Muscle of back (tissue), 13 donors: ENCODE data around the gene SLC27A2. TPM values are rescaled to one million over a fixed set of nuclear protein-coding genes. Genes with fewer than 3 reads are reported as not detected.
"Not testable (repeated sequence)": the region's sequence is repeated elsewhere in the genome, so short reads cannot be mapped to it uniquely, and the experiment has no call there.

Source experiments
- DNase-seq, 3 donors: peaks; one replicate each; pipeline versions ENCODE4 v3.0.0 to v3.0.0-alpha.2; 2013
- long read RNA-seq, 9 donors: transcript quantifications; one replicate each; lab custom pipeline, GENCODE V29; 2026
- polyA plus RNA-seq, 10 donors: library from polyadenylated mRNA; unstranded; fragments of 120-200 nt; gene quantifications; one replicate each; pipeline ENCODE4 v1.2.1, GENCODE V29; 2013; ENCODE audit not compliant: insufficient read length in 10 of 10

SLC27A2 gene
- under 1 TPM in 7 of 10 donors, not detected in 3; 0.07 to 0.29 (median 0.16) TPM for polyA plus RNA-seq
- long read RNA-seq, donor 1 = 0 reads
- long read RNA-seq, donor 2 = 0 reads
- long read RNA-seq, donor 3 = 0 reads
- long read RNA-seq, donor 4 = 0 reads
- long read RNA-seq, donor 5 = 0 reads
- long read RNA-seq, donor 6 = 0 reads
- long read RNA-seq, donor 7 = 0 reads
- long read RNA-seq, donor 8 = 0 reads
- long read RNA-seq, donor 9 = 0 reads

- peak in 1 of 3 donors; percentile 46 for DNase-seq
Measured at GRCh38 chr15:50181969-50182218, at the start of gene SLC27A2. Gene SLC27A2 (plus strand): TSS chr15:50182196. CDS start chr15:50182428, 232 bp downstream.

GRCh38 chr15:50132251-50132984, 49.6 kb upstream of the SLC27A2 start:
- not testable (repeated sequence) for DNase-seq

GRCh38 chr15:50134524-50135024, 47.4 kb upstream of the SLC27A2 start:
- no peak for DNase-seq

- no peak for DNase-seq
Measured at GRCh38 chr15:50135031-50135551, 46.9 kb upstream of the SLC27A2 start.

GRCh38 chr15:50137330-50137761, 44.6 kb upstream of the SLC27A2 start:
- DNase-seq = peak in 1 of 3 donors; percentile 89

- no peak for DNase-seq
Measured at GRCh38 chr15:50137893-50138292, 44.1 kb upstream of the SLC27A2 start.

- no peak for DNase-seq
Measured at GRCh38 chr15:50138391-50138790, 43.6 kb upstream of the SLC27A2 start.

GRCh38 chr15:50140098-50140497, 41.9 kb upstream of the SLC27A2 start:
- peak in 1 of 3 donors; percentile 23 for DNase-seq

- DNase-seq = no peak
Measured at GRCh38 chr15:50140983-50141382, 41.0 kb upstream of the SLC27A2 start.

- no peak for DNase-seq
Measured at GRCh38 chr15:50141856-50142255, 40.1 kb upstream of the SLC27A2 start.

GRCh38 chr15:50143255-50143860, 38.6 kb upstream of the SLC27A2 start:
- DNase-seq = no peak

- DNase-seq = peak in 1 of 3 donors; percentile 46
Measured at GRCh38 chr15:50144341-50145120, 37.5 kb upstream of the SLC27A2 start.

- DNase-seq = peak; percentile 78 to 88 (median 81)
Measured at GRCh38 chr15:50145451-50145872, 36.5 kb upstream of the SLC27A2 start.

- DNase-seq = no peak
Measured at GRCh38 chr15:50146632-50147031, 35.4 kb upstream of the SLC27A2 start.

- peak in 2 of 3 donors; percentile 36 to 45 for DNase-seq
Measured at GRCh38 chr15:50148362-50148963, 33.5 kb upstream of the SLC27A2 start.

- no peak for DNase-seq
Measured at GRCh38 chr15:50149090-50149489, 32.9 kb upstream of the SLC27A2 start.

- DNase-seq = no peak
Measured at GRCh38 chr15:50150349-50150748, 31.6 kb upstream of the SLC27A2 start.

- no peak for DNase-seq
Measured at GRCh38 chr15:50150851-50151250, 31.1 kb upstream of the SLC27A2 start.

GRCh38 chr15:50151476-50151875, 30.5 kb upstream of the SLC27A2 start:
- DNase-seq = no peak

GRCh38 chr15:50158236-50158635, 23.8 kb upstream of the SLC27A2 start:
- not testable (repeated sequence) for DNase-seq

GRCh38 chr15:50162969-50163718, 18.9 kb upstream of the SLC27A2 start:
- DNase-seq = no peak
